IPS-18a (cell line): Measurements from ENCODE around the gene DHDH.

Experiments used
- H3K27ac ChIP-seq: one replicate; pipeline ENCODE4 v1.5.1; 2013; ENCODE audit warnings: low read length
- H3K27me3 ChIP-seq: one replicate; pipeline ENCODE4 v1.6.1; 2013; ENCODE audit warnings: mild to moderate bottlenecking, low read length; ENCODE audit not compliant: control insufficient read depth, insufficient read depth
- H3K36me3 ChIP-seq: one replicate; pipeline ENCODE4 v1.6.1; 2013; ENCODE audit warnings: low read depth, low read length; ENCODE audit not compliant: control insufficient read depth
- H3K4me1 ChIP-seq: one replicate; pipeline ENCODE4 v1.6.1; 2013; ENCODE audit warnings: low read depth, low read length; ENCODE audit not compliant: control insufficient read depth
- H3K4me3 ChIP-seq: one replicate; pipeline ENCODE4 v1.5.1; 2013; ENCODE audit warnings: low read length
- H3K9ac ChIP-seq: one replicate; pipeline ENCODE4 v1.6.1; 2013; ENCODE audit warnings: mild to moderate bottlenecking, low read length, moderate library complexity
- H3K9me3 ChIP-seq: one replicate; pipeline ENCODE4 v1.6.1; 2013; ENCODE audit warnings: low read depth, low read length; ENCODE audit not compliant: control insufficient read depth

The DHDH gene

GRCh38 chr19:48964205-48965039 lies 30.9 kb downstream of the DHDH start:
- peak overlapping the region; percentile 50 for H3K27ac ChIP-seq
- no peaks in the 10 kb centered on the region for H3K9me3 ChIP-seq
- peaks cover 14% of the 10 kb centered on the region for H3K4me1 ChIP-seq
- peaks cover 15% of the 10 kb centered on the region for H3K36me3 ChIP-seq
- no peaks in the 10 kb centered on the region for H3K27me3 ChIP-seq
- H3K9ac ChIP-seq = peak overlapping the region; percentile 71
- H3K4me3 ChIP-seq = peak overlapping the region; percentile 53

GRCh38 chr19:48965040-48965805 lies 31.7 kb downstream of the DHDH start, which contains the start of gene FTL:
FTL (plus strand) TSS chr19:48965309; CDS start chr19:48965508, 199 bp downstream.
- peak within 1 kb of the TSS; percentile 92 for H3K9ac ChIP-seq
- H3K9me3 ChIP-seq = no peaks in the 10 kb centered on the region
- H3K4me1 ChIP-seq = peaks cover 14% of the 10 kb centered on the region
- H3K36me3 ChIP-seq = peaks cover 15% of the 10 kb centered on the region
- no peaks in the 10 kb centered on the region for H3K27me3 ChIP-seq
- peak within 1 kb of the TSS; percentile 66 for H3K27ac ChIP-seq
- peak within 1 kb of the TSS; percentile 95 for H3K4me3 ChIP-seq

GRCh38 chr19:48965806-48966540 lies 32.5 kb downstream of the DHDH start:
- Histone ChIP-seq H3K9me3 (no peaks in the 10 kb centered on the region), H3K9ac (peak overlapping the region; percentile 92), H3K27me3 (no peaks in the 10 kb centered on the region), H3K4me3 (peak overlapping the region; percentile 95), H3K4me1 (peaks cover 14% of the 10 kb centered on the region), H3K36me3 (peaks cover 15% of the 10 kb centered on the region), H3K27ac (peak overlapping the region; percentile 66)

GRCh38 chr19:48966541-48967345 lies 33.2 kb downstream of the DHDH start:
- peaks cover 15% of the 10 kb centered on the region for H3K36me3 ChIP-seq
- H3K9me3 ChIP-seq = no peaks in the 10 kb centered on the region
- H3K27ac ChIP-seq = no peak overlapping the region
- H3K9ac ChIP-seq = no peak overlapping the region
- peak overlapping the region; percentile 95 for H3K4me3 ChIP-seq
- H3K4me1 ChIP-seq = peaks cover 14% of the 10 kb centered on the region
- no peaks in the 10 kb centered on the region for H3K27me3 ChIP-seq

- Histone ChIP-seq H3K9ac (no peak overlapping the region), H3K27ac (no peak overlapping the region), H3K4me3 (no peak overlapping the region), H3K36me3 (peaks cover 15% of the 10 kb centered on the region), H3K27me3 (no peaks in the 10 kb centered on the region), H3K9me3 (no peaks in the 10 kb centered on the region), H3K4me1 (peaks cover 14% of the 10 kb centered on the region)
Measured at GRCh38 chr19:48967346-48968178, 34.1 kb downstream of the DHDH start.

GRCh38 chr19:48968179-48968661 lies 34.7 kb downstream of the DHDH start:
- H3K36me3 ChIP-seq = peaks cover 15% of the 10 kb centered on the region
- no peak overlapping the region for H3K27ac ChIP-seq
- H3K9me3 ChIP-seq = no peaks in the 10 kb centered on the region
- H3K9ac ChIP-seq = no peak overlapping the region
- peaks cover 13% of the 10 kb centered on the region for H3K4me1 ChIP-seq
- H3K4me3 ChIP-seq = no peak overlapping the region
- H3K27me3 ChIP-seq = no peaks in the 10 kb centered on the region

- Histone ChIP-seq H3K27ac (no peak overlapping the region), H3K4me3 (no peak overlapping the region)
Measured at GRCh38 chr19:48968813-48969218, 35.3 kb downstream of the DHDH start.

GRCh38 chr19:48969276-48970138 lies 36.0 kb downstream of the DHDH start:
- H3K4me1 ChIP-seq = peaks cover 1% of the 10 kb centered on the region
- H3K27me3 ChIP-seq = no peaks in the 10 kb centered on the region
- H3K27ac ChIP-seq = no peak overlapping the region
- peaks cover 24% of the 10 kb centered on the region for H3K36me3 ChIP-seq
- no peak overlapping the region for H3K9ac ChIP-seq
- no peak overlapping the region for H3K4me3 ChIP-seq
- H3K9me3 ChIP-seq = no peaks in the 10 kb centered on the region

More at GRCh38 chr19:48968813-48969218, 35.3 kb downstream of the DHDH start:
- Histone ChIP-seq H3K9ac (no peak overlapping the region), H3K9me3 (no peaks in the 10 kb centered on the region), H3K27me3 (no peaks in the 10 kb centered on the region), H3K4me1 (peaks cover 8% of the 10 kb centered on the region), H3K36me3 (peaks cover 17% of the 10 kb centered on the region)

- no peaks in the 10 kb centered on the region for H3K4me1 ChIP-seq
- peaks cover 24% of the 10 kb centered on the region for H3K36me3 ChIP-seq
- H3K9ac ChIP-seq = no peak overlapping the region
- no peaks in the 10 kb centered on the region for H3K27me3 ChIP-seq
- no peaks in the 10 kb centered on the region for H3K9me3 ChIP-seq
- no peak overlapping the region for H3K4me3 ChIP-seq
- H3K27ac ChIP-seq = no peak overlapping the region
Measured at GRCh38 chr19:48970139-48970766, 36.8 kb downstream of the DHDH start.
